Pancreas (tissue), 10 donors: ENCODE data around the gene SLC28A1. TPM values are rescaled to one million over a fixed set of nuclear protein-coding genes. Genes with fewer than 3 reads are reported as not detected.

Experiments
- ATAC-seq, 4 donors: fragments of 200-7000 bp; cut with Tn5 transposase; one replicate each; pipeline versions ENCODE4 v1.8.0 to v1.9.1; 2020; ENCODE audit warnings: mild to moderate bottlenecking in 4 of 4, moderate library complexity in 4 of 4
- DNase-seq, 6 donors: peaks; one replicate each; pipeline ENCODE4 v3.0.0-alpha.2; 2020
- FAIRE-seq: peaks from 2 replicates; lab custom pipeline; 2012; peaks lifted over from hg19 to GRCh38; lab: Jason Lieb, UNC
- H3K27ac ChIP-seq, 4 donors: fragments of 200-600 bp; sonication (generic); 1 replicate in 3 of 4; 2 replicates in 1 of 4; pipeline versions ENCODE4 v1.5.0 to v1.8.0; 2020
- H3K27me3 ChIP-seq, 4 donors: fragments of 200-600 bp; one replicate each; pipeline ENCODE4 v1.8.0; 2021
- H3K36me3 ChIP-seq, 3 donors: fragments of 200-600 bp; sonication (generic) in 1 of 3; one replicate each; pipeline versions ENCODE4 v1.5.0 to v1.8.0; 2020 to 2021
- H3K4me1 ChIP-seq, 3 donors: fragments of 200-600 bp; one replicate each; pipeline ENCODE4 v1.8.0; 2021
- H3K4me3 ChIP-seq, 4 donors: fragments of 200-600 bp; sonication (generic) in 2 of 4; one replicate each; pipeline versions ENCODE4 v1.5.0 to v1.8.0; 2020 to 2021
- H3K9me3 ChIP-seq, 4 donors: fragments of 200-600 bp; one replicate each; pipeline ENCODE4 v1.8.0; 2021
- WGBS, 2 donors: extraction: QIAGEN DNeasy Blood & Tissue Kit; methylation state at CpG; one replicate each; pipeline ENCODE4 v1.1.7; 2013; 5-methylcytosine and 5-hydroxymethylcytosine counted together
- intact Hi-C, 3 donors: fragments of 100-400 bp; cut with DNase I; formaldehyde crosslinking; loops; one replicate each; pipeline versions ENCODE4 v1.11.1 to v1.14.2; 2022
- polyA plus RNA-seq, 2 donors: library from polyadenylated mRNA; stranded (reverse); fragments of 200-250 nt; gene quantifications; one replicate each; pipeline ENCODE4 v1.2.3, GENCODE V29; 2013
- total RNA-seq, 6 donors: library from RNA; stranded (reverse); fragmentation: NEBNext Ultra II Directional in 4 of 6; extraction: Animal tissue kit (Norgen Biotek cat#: 25700) in 4 of 6; gene quantifications; one replicate each; pipeline versions ENCODE4 v1.2.1 to v1.2.4, GENCODE V29; 2021 to 2023
- TF ChIP-seq, protein P1 (sequence below), 4 donors: fragments of 200-600 bp; sonication (generic) in 3 of 4; IDR thresholded peaks; one replicate each; pipeline versions ENCODE4 v1.5.0 to v1.8.0; 2021; ENCODE audit warnings: antibody characterized with exemption in 4 of 4
- donor health status: healthy with polysubstance abuse.
- donor health status: DM: no; HTN: no; CAD: no; lungs with moderate emphysema.
- donor health status: DM: no; HTN: no; CAD: no.
- donor health status: control.
- donor health status: control.
- donor health status: Bipolar disorder and iron deficiency.
- donor health status: DM: yes; HTN: yes; CAD: no.
- donor health status: DM: no; HTN: no; CAD: no.
- donor health status: DM: no; HTN: no; CAD: no.
- donor health status: DM: yes; HTN: yes; CAD: no.

Gene SLC28A1, protein sequence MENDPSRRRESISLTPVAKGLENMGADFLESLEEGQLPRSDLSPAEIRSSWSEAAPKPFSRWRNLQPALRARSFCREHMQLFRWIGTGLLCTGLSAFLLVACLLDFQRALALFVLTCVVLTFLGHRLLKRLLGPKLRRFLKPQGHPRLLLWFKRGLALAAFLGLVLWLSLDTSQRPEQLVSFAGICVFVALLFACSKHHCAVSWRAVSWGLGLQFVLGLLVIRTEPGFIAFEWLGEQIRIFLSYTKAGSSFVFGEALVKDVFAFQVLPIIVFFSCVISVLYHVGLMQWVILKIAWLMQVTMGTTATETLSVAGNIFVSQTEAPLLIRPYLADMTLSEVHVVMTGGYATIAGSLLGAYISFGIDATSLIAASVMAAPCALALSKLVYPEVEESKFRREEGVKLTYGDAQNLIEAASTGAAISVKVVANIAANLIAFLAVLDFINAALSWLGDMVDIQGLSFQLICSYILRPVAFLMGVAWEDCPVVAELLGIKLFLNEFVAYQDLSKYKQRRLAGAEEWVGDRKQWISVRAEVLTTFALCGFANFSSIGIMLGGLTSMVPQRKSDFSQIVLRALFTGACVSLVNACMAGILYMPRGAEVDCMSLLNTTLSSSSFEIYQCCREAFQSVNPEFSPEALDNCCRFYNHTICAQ
- total RNA-seq: under 1 TPM in 3 of 6 donors, not detected in 3; 0.08 to 0.21 (median 0.19) TPM
- under 1 TPM; 0.02 to 0.11 TPM for polyA plus RNA-seq

DNA sequence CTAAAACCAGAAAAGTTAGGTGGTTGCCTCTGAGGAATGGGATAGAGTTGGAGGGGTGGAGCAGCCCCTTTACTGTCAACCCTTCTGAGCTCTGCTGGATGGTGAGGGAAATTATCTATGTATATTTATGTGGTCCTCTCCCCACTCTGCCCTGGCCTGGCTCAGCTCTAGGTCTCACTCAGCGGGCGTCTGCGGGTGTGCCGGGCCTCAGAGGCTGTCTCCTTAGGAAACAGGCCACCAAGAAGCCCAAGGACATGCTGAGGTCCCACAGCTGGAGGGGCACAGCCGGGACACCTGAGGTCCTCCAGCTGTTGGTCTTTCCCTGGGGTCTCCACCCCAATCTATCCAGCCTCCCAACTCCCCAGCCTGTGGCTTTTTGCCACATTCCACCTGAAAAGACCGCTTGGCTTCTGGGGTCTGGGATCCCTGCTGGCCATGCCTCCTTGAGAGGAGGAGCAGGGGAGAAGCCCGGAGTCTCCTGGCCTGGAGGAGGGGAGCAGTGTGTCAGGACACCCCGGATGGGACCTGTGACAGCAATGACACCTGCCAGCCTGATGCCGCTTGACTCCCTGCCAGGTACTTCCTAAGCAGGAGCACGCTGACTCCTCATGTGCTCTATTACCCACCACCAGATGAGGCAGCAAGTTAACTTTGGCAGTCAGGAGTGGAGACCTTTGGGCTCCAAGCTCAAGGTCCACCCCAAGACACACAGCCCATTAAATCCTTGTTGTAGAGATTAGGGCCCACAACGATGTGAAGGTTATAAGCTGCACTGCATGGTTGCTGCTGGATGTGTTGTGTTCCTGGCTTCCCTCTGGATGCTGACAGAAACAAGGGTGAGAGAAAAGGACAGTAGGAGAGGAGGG lies at the start of gene SLC28A1:
Gene SLC28A1, plus strand, starts transcription at position 747 of the 866 bp plus-strand sequence. CDS start 3,099 bp downstream, outside the sequence.
- peaks cover 0 to 3% (median 0%) of the 10 kb centered on the region in 3 donors for H3K4me1 ChIP-seq
- DNase-seq (peak in 1 of 6 donors; percentile 41), ATAC-seq (peak; percentile 14 to 63 (median 31)), FAIRE-seq (no peak)
- peak within 1 kb of the TSS; percentile 35 to 80 (median 60) for H3K27ac ChIP-seq
- WGBS, 2 donors: 64 to 69% methylated on average over 11 of the region's 11 CpGs
- intact Hi-C loops: loop anchor here in 1 of 3 donors (5.0 kb wide), 1 partner anchor 62 kb away; no protein-coding TSS in a partner anchor
- H3K4me3 ChIP-seq: no peak within 1 kb of the TSS
- H3K27me3 ChIP-seq: no peaks in the 10 kb centered on the region
- H3K9me3 ChIP-seq: no peaks in the 10 kb centered on the region
- TF ChIP-seq, protein P1, sequence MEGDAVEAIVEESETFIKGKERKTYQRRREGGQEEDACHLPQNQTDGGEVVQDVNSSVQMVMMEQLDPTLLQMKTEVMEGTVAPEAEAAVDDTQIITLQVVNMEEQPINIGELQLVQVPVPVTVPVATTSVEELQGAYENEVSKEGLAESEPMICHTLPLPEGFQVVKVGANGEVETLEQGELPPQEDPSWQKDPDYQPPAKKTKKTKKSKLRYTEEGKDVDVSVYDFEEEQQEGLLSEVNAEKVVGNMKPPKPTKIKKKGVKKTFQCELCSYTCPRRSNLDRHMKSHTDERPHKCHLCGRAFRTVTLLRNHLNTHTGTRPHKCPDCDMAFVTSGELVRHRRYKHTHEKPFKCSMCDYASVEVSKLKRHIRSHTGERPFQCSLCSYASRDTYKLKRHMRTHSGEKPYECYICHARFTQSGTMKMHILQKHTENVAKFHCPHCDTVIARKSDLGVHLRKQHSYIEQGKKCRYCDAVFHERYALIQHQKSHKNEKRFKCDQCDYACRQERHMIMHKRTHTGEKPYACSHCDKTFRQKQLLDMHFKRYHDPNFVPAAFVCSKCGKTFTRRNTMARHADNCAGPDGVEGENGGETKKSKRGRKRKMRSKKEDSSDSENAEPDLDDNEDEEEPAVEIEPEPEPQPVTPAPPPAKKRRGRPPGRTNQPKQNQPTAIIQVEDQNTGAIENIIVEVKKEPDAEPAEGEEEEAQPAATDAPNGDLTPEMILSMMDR (IDR thresholded peaks at IDR 0.05): no peak
- H3K36me3 ChIP-seq: no peaks in the 10 kb centered on the region

DNA sequence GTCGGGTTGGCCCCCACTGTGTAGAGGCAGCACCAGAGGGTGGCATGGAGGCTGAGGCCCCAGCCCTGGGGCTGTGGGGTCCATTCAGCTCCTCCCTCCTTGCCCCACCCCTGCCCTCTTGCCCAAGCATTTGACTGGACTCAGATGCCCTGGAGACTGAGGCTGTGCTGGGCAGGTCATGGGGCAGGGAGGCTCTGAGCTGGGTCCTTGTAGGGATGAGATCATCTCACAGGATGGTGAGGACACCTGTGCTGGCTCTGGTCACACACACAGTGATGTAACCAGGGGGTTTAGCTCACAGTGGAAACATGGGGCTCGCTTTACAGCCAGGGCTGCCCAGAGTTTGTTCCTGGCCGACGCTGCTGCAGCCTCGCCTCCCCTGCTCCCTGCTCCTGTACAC lies 49.5 kb upstream of the SLC28A1 start:
- intact Hi-C loops: loop anchor here in 1 of 3 donors (10.0 kb wide), 1 partner anchor 90 kb away; no protein-coding TSS in a partner anchor
- Histone ChIP-seq H3K27ac (no peak overlapping the region), H3K9me3 (no peaks in the 10 kb centered on the region), H3K36me3 (no peaks in the 10 kb centered on the region), H3K4me3 (no peak overlapping the region), H3K4me1 (peaks cover 0 to 3% (median 3%) of the 10 kb centered on the region in 3 donors), H3K27me3 (no peaks in the 10 kb centered on the region)
- 95 to 100% methylated on average over 5 of the region's 5 CpGs for WGBS, 2 donors
- TF ChIP-seq, protein P1 (IDR thresholded peaks at IDR 0.05): no peak
- DNase-seq: no peak
- peak in 1 of 4 donors; percentile 5 for ATAC-seq
- FAIRE-seq: no peak

DNA sequence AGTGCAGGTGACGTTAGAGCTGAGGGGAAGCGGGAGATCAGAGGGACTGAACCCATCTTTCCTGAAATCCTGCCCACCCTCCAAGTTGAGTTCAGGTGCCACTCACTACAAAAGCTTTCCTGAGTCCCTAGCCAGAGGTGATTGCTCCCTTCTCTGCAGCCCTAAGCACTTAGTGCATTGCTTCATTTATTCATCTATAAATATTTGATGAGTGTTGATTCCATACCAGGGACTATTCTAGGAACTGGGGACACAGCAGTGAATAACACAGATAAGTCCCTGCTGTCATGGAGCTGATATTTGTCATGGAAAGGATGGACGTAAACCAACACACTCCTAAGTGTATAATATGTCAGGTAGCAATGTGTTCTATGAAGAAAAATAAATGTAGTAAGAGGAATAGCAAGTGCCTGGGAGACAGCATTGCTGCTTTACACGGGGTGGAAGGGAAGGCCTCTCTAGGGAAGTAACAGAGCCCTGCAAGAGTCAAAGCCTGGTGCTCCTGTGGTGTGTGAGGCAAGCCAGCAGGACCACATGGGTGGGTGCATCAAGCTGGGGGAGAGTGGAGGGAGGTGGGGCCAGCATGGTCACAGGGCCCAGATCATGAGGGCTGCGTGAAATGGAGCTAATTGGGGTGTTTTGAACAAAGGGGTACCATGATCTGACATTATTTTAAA lies 48.7 kb upstream of the SLC28A1 start:
- TF ChIP-seq, protein P1 (IDR thresholded peaks at IDR 0.05): no peak
- 77 to 80% methylated on average over 5 of the region's 5 CpGs for WGBS, 2 donors
- Histone ChIP-seq H3K27me3 (no peaks in the 10 kb centered on the region), H3K4me1 (peaks cover 7 to 11% (median 11%) of the 10 kb centered on the region in 3 donors), H3K9me3 (no peaks in the 10 kb centered on the region), H3K27ac (no peak overlapping the region), H3K4me3 (no peak overlapping the region), H3K36me3 (no peaks in the 10 kb centered on the region)
- DNase-seq: no peak
- FAIRE-seq: no peak
- ATAC-seq: no peak
- intact Hi-C loops: loop anchor here in 1 of 3 donors (10.0 kb wide), 1 partner anchor 89 kb away; no protein-coding TSS in a partner anchor

DNA sequence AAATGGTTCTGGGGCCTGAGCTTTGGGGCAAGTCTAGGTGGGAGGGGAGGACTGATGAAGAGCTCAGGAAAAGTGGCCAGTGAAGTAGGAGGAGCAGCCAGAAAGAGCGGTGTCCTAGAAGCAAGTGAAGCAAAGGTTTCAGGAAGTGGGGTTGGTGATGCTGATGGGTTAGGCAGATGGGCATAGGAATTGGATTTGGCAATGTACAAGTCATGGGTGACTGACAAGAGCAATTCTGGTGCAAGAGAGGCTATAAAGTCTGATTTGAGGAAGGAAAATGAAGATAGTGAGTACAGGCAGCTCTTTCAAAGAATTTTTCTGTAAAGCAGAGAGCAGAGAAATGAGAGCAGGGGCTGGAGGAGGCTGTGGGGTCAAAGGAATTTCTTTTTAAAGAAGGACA lies 47.6 kb upstream of the SLC28A1 start:
- intact Hi-C loops: loop anchor here in 1 of 3 donors (10.0 kb wide), 1 partner anchor 88 kb away; no protein-coding TSS in a partner anchor
- no peaks in the 10 kb centered on the region for H3K27me3 ChIP-seq
- TF ChIP-seq, protein P1 (IDR thresholded peaks at IDR 0.05): no peak
- no peak for DNase-seq
- H3K4me3 ChIP-seq: no peak overlapping the region
- FAIRE-seq: no peak
- H3K27ac ChIP-seq: no peak overlapping the region
- 97 to 100% methylated on average over 1 of the region's 1 CpG for WGBS, 2 donors
- ATAC-seq: no peak
- H3K9me3 ChIP-seq: no peaks in the 10 kb centered on the region
- H3K36me3 ChIP-seq: no peaks in the 10 kb centered on the region
- H3K4me1 ChIP-seq: peaks cover 12 to 21% (median 18%) of the 10 kb centered on the region in 3 donors
